ENCODE data around the gene RPH3AL.

GRCh38 chr17:222172-222571 lies 130.4 kb downstream of the RPH3AL start:
- TF ChIP-seq EP300 (IDR thresholded peaks at IDR 0.05) (no peak), CTCF (IDR thresholded peaks at IDR 0.05) (no peak)

All from tibial nerve (tissue), 4 donors.